ENCODE results near the gene NDUFB7. TPM values are rescaled to one million over a fixed set of nuclear protein-coding genes. Genes with fewer than 3 reads are reported as not detected.
"Not testable (repeated sequence)": the region's sequence is repeated elsewhere in the genome, so short reads cannot be mapped to it uniquely, and the experiment has no call there.

Gene NDUFB7
- total RNA-seq, 1 experiment from 2014 or later: 482 TPM

DNA sequence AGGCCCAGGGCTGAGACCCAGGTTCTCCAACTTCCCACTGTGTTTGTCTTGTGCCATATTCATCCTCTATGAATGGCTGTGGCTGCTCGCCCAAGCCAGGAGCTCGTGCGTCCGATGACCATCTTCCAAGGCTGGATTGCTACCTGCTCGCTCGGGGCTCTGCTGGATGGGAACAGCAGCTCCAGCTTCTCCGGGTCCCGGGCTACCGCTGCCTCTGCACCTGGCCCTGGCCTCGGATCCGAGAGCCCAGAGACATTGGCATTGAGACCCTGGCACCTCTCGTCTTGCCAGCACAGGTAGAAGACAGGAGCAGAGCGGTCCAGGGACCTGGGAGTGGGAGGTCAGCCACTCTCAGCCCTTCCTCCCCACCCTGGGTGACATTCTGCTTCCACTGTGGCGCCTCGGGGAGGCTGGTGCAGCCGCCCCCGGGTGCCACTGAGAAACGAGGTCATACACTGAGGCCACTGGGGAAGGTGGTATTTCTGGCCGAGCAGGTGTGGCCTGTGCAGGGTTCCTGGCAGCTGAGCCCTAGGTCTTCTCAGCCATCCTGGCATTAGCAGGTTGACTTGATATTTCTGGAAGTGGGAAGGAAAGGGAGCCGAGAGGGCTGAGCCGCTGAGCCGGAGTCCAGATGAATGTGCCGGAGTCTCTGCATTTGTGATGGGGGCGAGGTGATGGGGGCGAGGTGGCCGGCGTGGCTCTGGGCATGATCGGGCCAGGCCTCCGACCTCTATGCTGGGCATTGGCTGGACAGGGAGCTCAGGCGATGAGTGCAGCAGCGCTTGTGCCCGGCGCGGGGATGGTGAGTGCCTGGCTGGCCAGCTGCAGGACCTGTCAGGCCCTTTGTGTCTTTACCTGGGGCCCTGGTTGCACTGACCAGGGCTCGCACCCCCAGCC is 18.6 kb downstream of the NDUFB7 start:
- no peak for DNase-seq (ENCODE audit: low spot score)

DNA sequence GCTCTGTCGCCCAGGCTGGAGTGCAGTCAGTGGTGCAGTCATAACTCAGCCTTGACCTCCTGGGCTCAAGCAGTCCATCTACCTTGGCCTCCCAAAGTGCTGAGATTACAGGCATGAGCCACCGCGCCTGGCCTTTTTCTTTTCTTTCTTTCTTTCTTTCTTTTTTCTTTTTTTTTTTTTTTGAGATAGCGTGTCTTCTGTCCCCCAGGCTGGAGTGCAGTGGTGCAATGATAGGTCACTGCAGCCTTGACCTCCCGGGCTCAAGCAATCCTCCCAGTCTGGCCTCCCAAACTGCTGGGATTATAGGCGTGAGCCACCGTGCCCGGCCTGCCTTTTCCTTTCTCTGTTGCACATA is 19.9 kb downstream of the NDUFB7 start:
- not testable (repeated sequence) for DNase-seq (ENCODE audit: low spot score)

DNA sequence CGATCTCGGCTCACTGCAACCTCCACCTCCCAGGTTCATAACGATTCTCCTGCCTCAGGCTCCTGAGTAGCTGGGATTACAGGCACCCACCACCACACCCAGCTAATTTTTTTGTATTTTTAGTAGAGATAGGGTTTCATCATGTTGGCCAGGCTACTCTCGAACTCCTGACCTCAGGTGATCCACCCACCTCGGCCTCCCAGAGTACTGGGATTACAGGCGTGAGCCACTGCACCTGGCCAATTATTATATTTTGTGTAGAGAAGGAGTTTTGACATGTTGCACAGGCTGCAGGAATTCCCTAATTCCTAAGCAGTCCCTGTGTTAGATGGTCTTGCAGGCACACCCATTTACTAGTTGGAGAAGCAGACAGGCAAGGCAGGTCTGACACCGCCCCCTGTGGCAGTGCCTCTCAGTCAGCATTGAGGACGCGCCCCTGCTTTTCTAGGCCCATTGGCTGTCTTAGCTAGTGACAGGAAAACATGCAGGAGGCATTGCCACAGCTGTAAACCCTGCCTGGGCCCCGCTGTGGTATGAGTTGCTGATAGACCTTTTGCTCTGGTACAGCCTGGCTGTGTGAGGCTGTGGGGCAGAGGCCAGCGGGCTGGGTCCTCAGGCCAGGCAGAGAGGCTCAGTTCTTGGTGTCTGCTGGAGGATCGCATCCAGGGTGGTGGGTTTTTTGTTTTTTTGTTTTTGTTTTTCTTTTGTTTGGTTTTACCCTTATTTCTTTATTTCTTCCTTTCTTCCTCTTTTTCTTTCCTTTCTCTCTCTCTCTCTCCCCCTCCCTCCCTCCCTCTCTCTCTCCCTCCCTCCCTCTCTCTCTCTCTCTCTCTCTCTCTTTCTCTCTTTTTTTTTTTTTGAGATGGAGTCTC is 20.5 kb downstream of the NDUFB7 start:
- DNase-seq (ENCODE audit: low spot score): peak; percentile 66

DNA sequence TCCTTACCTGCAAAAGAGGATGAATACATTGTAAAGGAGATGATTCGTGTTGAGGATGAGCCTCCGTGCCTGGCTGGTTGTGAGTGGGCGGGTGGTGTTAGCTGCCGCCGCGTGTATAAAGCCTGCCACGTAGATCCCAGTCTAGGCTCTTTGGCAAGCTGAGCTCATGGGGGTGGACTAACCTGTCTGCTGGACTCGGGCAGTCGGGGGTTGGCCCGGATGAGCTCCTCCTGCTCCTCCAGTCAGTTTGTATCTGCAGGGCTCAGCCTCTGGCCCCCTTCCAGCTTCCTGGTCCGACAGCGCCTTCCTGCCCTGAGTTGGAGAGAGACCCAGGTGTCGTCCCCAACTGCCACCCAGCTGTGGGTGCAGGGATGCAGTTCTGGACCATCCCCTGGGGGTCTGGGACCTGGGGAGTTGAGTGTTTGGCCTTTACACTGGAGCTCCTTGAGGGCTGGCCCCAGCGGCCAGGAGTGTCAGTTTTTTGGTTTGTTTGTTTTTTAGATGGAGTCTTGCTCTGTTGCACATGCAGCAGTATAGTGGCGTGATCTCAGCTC is 21.6 kb downstream of the NDUFB7 start:
- DNase-seq (ENCODE audit: low spot score): peak; percentile 68

DNA sequence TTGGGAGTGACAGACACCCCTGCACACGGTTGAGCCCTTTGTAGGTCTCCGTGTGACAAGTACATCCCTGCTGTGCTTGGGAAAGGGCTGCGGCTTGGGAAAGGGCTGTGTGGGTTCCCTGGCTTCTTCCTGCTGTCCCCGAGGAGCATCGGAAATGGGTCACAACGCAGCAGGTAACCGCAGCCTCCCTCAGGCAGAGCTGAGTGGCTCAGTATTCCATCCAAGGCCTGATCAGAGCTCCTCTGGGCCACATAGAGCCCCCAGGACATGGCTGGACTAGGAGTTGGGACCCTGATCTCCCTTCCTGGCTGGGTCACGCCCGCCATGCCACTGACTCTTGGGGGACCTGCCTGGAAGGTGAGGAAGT is 26.2 kb downstream of the NDUFB7 start:
- no peak for DNase-seq (ENCODE audit: low spot score)

DNA sequence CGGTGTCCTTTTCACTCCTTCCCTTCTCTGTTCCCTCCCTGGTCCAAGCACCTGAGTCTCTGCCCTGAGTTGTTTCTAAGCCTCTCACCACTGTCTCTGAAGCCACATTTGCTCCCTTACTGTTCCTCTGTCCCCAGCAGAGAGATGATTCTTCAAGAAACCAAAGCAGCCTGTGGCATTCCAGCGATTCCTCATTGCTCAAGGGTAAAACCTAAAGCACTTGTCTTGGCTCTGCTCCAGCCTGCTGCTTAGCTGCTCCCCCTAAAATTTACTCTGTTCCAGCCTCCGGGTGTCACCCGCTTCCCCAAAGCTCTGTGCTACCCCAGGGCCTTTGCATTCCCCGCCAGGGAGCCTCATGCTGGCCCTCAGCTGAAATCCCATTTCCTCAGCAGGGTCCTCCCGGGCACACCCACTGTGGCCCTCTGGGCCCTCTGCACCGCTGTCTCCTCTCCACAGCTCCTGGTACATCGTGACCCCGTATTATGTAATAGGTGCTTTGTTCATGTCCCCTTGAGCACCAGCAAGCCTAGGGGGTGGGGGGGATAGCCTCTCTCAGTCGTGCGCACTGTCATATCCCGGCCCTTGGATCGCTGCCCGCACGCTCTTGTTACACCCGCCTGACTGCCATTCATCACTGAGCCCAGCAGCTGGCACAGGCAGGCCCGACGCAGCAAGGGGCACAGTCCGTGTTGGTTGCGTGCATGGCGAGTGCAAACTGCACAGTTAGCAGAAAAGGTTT is 26.7 kb downstream of the NDUFB7 start:
- DNase-seq (ENCODE audit: low spot score): no peak

DNA sequence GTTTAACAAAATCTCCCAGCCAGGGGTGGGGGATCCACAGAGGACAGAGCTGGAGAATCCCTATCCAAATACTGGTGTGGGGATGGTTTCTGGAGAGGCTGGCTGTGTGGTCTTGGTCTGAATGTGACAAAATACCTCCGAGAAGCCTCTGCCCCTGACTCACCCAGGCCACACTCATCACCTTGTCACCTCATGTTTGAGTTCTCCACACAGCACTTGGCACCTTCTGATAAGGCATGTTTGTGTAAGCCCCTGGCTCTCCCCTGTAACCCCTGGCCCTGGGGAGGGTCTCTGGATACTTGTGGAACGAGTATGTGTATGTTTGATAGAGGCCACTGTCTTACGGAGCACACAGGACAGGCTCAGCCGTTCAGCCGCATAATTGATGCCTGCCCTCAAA is 27.8 kb downstream of the NDUFB7 start:
- DNase-seq (ENCODE audit: low spot score): no peak

DNA sequence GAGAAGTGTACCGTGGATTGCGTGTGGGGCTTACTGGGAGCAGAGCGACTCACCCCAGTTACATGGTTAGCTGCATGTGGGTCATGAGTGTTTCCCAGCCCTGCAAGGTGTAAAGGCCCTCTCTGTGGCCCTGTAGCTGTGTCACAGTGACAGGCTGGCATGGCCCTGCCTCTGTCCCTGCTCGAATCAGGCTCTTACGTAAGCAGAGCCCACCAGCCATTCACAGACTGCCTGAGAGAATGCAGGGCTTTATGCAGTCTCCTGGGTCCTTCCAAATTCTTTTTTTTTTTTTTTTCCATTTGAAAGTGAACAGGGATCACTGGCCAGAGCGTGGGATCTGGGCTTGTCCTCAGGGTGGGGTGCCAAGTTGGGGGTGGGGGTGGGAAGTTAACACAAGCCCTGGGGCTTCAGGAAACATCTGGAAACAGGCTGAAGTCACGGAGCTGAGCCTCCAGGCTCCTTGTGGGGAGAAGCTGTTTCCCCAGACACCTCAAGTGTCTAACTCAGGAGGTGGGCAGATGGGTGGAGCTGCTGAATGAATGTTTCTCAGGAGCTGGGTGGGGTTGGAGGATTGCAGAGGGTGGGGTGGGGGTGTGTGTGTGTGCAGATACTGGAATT is 29.0 kb downstream of the NDUFB7 start:
- peak; percentile 27 for DNase-seq (ENCODE audit: low spot score)

DNA sequence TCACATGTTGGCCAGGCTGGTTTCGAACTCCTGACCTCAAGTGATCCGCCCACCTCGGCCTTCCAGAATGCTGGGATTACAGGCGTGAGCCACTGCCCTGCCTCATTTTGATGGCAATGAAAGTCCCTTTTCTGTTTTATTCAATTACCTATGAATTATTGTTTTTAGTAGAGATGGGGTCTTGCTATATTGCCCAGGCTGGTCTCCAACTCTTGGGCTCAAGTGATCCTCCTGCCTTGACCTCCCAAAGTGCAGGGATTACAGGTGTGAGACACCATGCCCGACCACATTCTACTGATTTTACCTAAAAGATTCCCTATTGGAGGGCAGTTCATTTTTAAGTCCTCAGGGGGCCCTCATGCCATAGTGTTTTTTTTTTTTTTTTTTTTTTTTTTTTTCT is 29.9 kb downstream of the NDUFB7 start:
- DNase-seq (ENCODE audit: low spot score): not testable (repeated sequence)

DNA sequence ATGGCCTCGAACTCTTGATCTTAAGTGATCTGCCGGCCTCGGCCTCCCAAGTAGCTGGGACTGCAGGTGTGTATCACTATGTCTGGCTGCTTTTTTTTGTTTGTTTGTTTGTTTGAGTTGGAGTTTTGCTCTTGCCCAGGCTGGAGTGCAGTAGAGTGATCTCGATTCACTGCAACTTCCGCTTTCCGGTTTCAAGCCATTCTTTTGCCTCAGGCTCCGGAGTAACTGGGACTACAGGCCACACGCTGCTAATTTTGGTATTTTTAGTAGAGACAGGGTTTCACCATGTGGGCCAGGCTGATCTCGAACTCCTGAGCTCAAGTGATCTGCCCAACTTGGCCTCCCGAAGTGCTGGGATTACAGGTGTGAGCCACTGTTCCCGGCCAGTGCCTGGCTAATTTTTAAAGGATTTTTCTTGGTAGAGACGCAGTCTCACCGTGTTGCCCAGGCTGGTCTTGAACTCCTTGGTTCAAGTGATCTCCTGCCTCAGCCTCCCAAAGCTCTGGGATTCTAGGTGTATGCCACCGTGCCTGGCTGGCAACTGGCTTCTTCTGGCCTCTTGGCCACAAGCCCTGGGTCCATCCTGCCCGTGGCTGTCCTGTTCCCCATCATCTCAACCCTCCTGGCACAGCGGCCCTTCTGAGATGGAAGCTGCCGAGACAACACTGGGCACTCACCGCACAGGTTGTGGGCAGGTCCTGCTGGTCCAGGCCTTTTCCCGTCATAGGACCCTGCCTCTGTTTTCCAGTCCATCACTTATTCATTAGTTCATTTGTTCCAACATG is 30.9 kb downstream of the NDUFB7 start:
- DNase-seq (ENCODE audit: low spot score): no peak

DNA sequence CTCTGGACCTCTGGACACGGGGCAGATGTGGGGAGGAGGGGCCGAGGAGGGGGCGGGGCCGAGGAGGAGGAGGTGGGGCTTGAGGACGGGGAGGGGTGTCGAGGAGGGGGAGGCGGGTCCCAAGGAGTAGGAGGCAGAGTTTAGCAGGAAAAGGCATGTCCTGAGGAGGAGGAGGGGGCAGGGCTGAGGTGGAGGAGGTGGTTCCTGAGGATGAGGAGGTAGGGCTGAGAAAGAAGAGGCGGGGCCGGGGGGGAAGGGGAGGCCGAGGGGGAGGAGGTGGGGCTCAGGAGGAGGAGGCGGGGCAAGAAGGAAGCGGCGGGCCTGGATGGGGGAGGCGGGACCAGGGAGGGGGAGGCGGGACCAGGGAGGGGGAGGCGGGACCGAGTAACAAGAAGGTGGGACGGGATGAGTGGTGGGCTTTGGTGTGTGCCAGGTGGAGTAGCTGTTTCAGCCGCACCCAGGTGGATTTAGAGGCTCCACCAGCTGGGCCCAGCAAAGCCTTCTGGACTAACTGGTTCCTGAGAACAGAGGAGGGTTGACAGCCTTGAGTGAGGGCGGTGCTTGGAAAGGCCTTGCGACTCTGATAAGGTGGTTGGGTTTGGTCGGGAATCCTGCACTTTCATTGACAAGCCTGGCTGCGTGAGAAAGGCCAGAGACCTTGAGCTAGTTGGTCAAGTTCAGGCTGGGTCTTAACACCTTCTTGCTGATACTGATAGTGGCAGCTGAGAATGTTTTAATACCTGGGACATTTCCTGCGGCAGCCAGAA is 34.8 kb downstream of the NDUFB7 start:
- peak; percentile 76 for DNase-seq (ENCODE audit: low spot score)

DNA sequence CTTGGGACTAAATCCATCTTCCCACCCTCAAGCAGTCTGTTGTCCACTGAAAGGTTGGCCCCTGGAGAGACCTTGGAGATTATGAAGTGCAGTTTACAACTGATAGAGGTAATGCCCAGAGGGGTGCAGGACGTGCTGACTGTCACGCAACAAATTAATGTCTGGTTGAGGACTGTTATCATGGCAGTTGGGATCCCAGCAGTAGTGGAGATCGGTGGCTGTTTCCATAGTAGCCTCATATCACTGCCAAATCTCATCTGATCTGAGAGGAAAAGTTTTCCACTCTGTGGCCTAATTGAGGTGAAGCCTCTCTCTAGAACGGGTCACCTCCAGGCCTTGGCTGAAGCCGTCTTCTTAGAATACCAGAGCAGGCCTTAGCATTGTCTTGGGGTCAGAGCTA is 38.4 kb downstream of the NDUFB7 start:
- no peak for DNase-seq (ENCODE audit: low spot score)

DNA sequence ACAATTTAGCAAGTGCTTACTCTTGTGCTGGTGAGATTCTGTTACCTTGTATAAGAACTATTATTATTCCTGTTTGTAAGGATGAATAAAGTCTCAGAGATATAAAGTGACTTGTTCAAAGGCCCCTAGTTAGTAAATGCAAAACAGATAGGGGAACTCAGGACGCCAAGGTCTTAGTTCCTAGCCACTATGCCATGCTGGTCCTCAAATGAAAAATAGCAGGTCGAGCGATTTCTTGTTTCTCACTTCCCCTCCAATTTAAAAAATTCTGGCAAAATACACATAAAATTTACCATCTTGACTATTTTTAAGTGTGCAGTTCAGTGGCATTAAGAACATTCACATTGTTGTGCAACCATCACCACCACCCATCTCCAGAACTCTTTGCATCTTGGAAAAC is 41.4 kb downstream of the NDUFB7 start:
- DNase-seq (ENCODE audit: low spot score): no peak

DNA sequence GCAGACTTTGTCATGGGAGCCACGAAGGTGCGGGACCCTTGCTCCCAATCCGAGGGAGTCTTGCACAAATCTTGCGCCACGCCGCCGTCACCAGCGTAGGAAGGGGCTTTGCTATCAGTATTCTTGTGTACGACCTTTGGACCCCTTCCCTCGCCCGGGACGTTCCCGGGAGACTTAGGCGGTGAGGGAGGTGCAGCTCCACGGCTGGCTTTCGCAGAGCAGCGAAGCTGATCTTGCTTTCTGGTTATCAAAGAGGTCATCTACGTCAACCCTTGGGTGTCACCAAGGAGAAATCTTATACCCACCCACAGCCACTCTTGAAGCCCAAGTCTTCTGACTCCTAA is 41.9 kb downstream of the NDUFB7 start:
- no peak for DNase-seq (ENCODE audit: low spot score)

DNA sequence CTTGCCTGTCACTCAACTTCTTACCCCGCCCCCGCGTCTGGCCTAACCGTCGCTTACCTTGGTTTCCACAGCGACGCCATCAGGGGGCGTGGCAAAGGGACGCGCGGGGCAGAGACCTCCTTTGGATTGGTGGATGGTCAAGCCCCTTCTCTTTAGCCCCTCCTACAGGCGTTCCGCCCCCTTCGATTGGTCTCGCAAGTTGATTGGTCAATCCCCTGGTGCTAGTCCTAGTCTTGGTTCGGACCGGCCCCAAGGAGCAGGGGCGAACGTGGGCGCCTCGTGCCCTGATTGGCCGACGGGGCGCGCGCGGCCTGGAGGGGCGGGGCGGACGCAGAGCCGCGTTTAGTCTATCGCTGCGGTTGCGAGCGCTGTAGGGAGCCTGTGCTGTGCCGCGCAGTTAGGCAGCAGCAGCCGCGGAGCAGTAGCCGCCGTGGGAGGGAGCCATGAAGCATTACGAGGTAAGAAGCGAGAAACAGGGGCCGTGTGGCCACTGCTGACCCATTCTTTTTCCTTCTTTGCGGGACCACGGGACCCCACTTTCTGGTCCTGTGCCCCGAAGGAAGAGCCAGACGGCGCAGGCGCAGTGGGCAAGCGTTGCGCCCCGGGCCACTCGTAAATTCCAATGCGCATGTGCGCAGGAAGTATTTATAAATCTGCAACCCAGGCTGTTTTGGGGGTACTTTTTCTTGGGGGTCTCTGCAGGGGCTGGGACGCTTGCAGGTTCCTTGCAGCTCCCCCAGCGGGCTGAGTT is 42.4 kb downstream of the NDUFB7 start, which contains the start of gene TECR:
Gene TECR, plus strand, starts transcription at position 341 of the 751 bp plus-strand sequence. Its CDS starts 103 bp downstream, at position 444.
- peak; percentile 99 for DNase-seq (ENCODE audit: low spot score)

DNA sequence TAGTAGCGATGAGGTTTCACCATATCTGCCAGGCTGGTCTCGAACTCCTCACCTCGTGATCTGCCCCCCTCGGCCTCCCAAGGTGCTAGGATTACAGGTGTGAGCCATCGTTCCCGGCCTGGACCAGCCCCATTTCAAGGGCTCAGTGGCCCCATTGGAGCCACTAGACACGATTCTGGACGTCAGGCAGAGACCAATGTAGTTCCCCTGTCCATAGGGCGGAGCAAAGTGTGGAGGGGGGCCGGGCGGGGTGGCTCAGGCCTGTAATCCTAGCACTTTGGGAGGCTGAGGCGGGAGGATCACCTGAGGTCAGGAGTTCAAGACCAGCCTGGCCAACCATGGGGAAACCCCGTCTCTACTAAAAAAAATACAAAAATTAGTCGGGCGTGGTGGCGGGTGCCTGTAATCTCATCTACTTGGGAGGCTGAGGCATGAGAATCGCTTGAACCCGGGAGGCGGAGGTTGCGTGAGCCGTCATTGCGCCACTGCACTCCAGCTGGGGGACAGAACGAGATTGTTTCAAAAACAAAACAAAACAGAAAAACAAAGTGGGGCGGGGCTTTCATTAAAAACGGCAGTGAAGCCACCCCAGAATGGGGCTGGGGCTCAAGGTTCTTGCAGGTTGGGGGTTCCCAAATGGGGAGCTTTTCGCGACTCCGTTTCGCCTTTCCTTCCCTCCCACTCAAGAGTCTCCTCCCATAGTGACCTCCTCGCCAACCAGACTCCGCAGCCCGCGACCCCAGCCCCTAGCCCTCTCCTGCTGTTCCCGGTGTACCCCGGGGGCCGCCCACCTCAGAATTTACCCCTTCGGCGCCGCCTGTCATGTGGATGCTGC is 43.2 kb downstream of the NDUFB7 start:
- DNase-seq (ENCODE audit: low spot score): no peak

DNA sequence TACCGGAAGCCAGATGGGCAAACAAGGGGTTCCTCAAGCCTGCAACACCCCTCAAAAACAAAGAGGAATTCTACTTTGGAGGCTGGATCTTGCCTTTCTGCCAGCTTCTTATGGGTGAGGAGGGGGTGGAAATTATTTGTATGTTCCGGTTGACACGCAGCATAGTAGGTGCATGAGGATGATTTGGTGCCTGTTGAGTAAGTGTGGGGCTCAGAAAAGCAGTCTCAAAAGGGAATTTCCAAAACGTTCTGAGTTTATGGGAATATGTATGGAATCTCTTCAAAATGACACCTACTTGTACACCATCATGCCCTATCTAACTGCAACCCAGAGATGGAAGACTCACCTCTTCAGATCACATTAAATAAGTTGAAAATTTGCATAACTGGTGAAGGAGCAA is 45.4 kb downstream of the NDUFB7 start:
- DNase-seq (ENCODE audit: low spot score): no peak

DNA sequence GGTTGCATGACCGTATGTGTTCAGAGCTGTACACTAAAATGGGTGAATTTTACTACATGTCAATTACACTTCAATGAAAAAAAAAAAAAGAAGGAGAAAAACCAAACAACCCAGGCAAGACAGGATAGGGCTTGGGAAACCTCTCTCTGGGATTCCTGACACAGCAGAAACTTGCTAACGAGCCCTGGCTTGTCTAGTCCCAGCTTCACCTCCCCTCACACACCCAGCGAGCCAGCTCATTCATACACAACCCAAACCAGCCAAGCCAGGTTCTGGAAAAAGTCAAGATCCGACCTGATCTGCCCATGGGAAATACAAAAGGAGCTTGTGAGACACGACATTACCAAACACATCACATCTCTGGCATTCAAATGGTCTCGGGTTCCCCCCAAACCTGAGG is 46.1 kb downstream of the NDUFB7 start:
- DNase-seq (ENCODE audit: low spot score): no peak

All from HT-29 (cell line).